Muscle of arm (tissue), 12 donors: Measurements from ENCODE around the gene ELP4. TPM values are rescaled to one million over a fixed set of nuclear protein-coding genes. Genes with fewer than 3 reads are reported as not detected.

Source experiments
- DNase-seq: peaks from one replicate; pipeline ENCODE4 v3.0.0-alpha.2; 2013
- polyA plus RNA-seq, 12 donors: library from polyadenylated mRNA; unstranded; fragments of 120-200 nt; gene quantifications; one replicate each; pipeline ENCODE4 v1.2.1, GENCODE V29; 2013; ENCODE audit not compliant: insufficient read length in 12 of 12

Gene ELP4
- polyA plus RNA-seq, 12 donors = 14.5 to 21.7 (median 18.2) TPM; not detected in 1

DNA sequence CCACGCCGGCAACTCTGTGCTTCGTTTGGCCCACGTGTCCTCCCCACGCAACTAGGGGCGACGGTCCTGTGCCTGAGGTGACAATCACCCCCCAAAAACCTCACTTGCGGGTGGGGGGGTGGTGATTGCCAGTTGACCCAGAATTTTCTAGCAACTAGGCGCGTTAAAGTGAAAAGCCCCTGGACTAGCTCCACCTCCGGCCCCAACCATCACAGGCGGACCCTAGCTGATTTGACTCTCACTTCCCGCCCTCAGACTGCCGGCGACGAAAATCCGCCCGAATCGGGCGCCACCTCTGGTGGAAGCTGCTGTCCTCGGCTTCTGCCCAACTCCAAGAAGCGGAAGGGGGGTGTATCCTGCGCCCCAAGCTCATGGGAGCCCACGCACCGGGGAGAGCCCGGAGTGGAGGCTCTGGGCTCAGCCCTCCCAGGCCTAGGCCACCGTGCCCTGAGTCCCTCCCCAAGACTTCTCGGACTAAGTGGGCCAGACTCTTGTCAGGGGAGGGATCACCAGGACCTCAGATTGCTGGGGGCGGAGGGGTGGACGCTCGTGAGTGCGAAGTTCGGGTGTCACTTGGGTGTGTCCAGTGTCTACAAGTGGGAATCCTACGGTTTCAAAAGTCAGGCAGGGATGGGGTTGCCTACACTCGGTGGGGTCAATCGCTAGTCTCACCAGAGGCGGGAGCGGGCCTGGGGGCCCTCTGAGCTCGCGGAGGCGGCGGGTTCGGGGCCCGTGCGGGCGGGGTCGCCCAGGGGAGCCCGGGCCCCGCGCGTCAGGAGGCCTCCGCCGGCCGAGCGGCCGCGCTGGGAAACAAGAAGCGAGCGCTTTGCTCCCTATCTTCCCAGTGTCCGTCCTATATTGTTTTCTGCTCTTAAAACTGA is 289.2 kb downstream of the ELP4 start:
- no peak for DNase-seq

DNA sequence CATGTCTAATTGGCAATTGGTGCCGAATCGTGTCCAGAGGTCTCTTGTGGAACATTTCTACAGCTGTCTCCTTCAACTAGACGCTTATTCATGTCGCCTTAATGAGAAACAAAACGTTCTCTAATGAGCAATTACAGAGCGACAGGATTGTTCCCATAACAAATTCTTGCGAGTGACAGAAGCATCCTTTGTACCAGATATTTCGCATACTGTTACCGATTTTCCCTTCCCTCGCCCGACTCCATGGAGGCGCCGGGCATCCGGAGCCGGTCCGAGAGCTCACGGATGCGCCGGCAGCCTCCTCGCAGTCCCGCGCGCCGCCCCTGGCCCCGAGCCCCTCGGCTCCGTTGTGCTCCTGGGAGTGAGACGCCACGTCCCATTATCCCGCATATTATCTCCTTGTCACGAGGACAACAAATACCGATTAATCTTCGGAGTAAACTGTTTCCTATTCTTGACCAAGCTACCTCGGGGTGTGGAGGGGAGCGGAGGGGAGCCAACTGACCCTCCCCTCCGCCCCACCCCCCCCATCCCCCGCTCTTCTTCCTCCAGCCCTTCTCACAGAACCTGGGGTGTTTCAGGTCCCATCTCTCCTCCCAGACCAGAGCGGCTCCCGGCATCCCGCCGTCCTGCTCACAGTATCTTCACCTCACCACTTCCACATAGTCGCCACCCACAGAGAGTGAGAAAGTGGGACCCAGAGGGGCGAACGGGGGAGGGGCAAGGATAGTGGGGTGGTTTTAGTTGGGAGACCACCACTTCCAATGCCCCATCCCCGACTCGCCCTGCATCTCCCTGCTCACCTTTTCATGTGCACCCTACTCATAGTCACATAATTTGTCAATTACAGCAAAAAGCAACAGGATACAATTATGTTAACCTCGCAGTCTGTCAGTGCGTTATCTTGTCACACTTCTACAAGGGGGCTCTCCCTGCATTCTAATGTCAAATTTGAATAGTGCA is 290.1 kb downstream of the ELP4 start:
- DNase-seq = no peak

GRCh38 chr11:31800398-31801265 is 291.1 kb downstream of the ELP4 start:
- no peak for DNase-seq

- no peak for DNase-seq
These were observed 291.7 kb downstream of the ELP4 start for GRCh38 chr11:31801298-31801702.

DNA sequence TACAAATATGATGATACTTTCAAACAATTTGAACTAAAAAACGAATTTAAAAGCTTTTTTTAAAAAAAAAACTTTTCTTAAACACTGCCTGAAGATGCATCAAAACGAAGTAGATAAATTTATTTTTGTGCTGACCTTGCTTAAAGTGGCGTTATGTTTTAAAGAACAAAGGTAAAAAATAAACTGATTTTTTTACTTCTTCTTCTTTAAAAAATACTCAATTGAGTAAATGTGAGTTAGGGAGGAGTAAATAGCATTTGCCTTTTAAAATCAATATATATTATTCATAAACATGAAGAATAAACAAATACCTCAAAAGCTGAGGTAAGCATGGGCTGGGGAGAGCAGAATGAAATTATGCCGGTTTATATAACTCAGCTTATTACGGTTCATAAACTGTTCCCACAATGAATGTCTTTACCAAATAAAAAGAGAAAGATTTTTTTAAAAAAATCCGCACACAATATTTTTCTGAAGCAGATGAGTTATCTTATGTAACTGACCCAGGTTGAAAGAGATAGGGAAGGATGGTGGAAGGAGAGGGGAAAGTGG is 292.5 kb downstream of the ELP4 start:
- DNase-seq = no peak

DNA sequence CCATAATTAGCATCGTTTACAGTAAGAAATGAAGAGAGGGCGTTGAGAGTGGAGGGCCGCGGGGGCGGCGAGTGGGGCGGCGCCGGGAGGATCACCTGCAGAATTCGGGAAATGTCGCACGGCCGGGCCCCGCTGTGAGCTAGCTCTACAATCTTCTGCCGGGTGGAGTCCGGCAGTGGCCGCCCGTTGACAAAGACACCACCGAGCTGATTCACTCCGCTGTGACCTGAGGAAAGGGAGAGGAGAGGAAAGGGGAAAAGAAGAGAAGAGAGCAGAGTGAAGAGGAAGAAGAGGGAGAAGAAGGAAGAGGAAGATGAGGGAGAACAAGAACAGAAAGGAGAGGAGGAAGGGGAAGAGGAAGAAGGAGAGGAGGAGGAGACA is 293.0 kb downstream of the ELP4 start:
- DNase-seq = no peak

GRCh38 chr11:31802990-31803812 is 293.6 kb downstream of the ELP4 start:
- no peak for DNase-seq

- no peak for DNase-seq
These were observed 294.3 kb downstream of the ELP4 start for GRCh38 chr11:31803813-31804311.

- no peak for DNase-seq
These were observed 294.9 kb downstream of the ELP4 start for GRCh38 chr11:31804312-31805036.

DNA sequence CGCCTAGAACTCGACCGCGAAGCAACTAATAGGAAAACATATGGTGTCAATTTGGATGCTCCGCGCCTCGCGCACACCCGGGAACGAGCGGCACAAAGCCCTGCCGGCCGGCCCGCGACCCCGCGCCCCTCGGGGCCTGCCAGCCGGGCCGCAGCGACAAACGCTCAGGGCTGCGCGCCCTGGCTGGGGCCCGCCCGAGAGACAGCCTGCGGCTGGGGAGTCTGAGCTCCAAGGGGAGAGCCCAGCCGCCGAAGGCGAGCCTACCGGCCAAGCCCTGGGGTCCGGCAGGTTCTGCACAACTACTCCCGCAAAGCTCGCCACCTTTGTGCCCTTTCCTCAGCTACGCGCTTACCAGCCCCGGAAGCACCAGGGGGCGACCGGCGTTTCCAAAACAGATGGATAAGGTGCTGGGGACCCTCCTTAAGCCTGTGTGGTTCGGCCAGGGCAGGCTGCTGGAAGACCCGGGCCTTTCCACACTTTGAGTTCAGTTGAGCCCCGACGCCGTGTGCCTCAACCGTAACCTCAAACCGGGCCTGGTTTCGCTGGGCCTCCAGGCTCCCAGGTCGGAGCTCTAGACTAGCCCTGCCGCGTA is 295.6 kb downstream of the ELP4 start:
- no peak for DNase-seq

DNA sequence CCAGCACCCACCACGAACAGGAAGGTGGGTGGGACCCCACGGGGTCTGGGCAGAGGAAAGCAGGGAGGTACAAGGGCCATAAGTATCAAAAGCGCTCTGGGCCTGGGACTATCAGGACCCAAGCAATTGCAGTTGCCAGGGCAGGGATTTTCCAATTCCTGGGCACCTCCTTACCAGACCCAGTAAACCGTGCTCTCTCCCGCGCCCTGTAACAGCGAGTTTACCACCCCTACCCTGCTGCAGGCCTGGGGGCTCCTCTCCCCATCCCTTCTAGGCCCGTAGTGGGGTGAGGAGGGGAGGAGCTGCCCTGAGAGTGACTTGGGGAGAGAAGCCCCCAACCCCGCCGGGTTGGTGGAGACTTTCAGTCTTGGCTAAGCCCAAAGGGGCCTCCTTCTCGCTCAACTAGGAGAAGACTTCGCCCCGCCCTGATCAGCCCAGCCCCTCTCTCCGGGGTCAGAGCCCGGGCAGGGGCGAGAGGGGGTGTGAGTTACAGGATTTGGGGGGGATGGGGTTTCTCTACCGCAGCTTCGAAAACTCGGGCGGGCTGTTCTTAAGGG is 296.1 kb downstream of the ELP4 start:
- no peak for DNase-seq

GRCh38 chr11:31806186-31806927 is 296.8 kb downstream of the ELP4 start:
- no peak for DNase-seq

DNA sequence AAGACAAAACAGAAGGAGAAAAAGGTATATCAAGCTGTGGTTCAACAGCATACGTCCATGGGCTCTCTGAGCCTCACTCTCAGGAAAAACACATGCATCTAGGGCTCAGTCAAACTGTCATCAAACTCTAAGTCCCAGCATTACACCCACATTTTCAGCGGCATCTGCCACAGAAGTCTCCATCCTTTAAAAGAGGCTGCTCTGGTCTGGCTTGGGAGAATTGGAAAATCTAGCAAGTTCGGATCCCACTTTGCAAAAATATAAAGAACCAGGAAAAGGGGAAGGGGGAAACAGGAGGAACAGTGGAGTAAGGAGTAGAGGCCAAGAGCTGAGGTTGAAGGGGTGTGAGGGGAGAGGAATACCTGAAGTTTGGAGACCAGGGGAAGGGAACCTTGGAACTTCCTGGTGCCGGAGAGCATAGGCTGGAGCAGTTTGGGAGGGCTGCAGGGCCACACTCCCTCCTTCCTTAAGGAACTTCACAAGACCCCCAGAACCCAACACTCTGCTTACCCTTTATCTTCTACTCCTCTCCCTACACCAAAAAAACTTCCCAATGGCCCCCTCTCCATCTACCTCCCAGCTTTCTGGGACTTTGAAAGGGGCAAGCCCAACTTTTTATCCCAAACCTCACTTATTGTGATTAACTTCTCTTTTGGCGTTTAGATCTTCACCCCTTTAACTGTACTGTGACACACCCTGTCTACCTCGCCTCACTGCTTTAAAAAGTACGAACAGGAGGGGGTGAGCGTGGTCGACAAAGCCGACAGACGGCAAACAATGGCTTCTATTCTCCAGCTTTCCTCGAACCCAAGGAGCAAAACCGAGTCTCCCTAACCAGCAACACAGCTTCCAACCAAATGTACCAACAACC is 297.6 kb downstream of the ELP4 start:
- DNase-seq = no peak

GRCh38 chr11:31807799-31808667 is 298.5 kb downstream of the ELP4 start:
- no peak for DNase-seq

DNA sequence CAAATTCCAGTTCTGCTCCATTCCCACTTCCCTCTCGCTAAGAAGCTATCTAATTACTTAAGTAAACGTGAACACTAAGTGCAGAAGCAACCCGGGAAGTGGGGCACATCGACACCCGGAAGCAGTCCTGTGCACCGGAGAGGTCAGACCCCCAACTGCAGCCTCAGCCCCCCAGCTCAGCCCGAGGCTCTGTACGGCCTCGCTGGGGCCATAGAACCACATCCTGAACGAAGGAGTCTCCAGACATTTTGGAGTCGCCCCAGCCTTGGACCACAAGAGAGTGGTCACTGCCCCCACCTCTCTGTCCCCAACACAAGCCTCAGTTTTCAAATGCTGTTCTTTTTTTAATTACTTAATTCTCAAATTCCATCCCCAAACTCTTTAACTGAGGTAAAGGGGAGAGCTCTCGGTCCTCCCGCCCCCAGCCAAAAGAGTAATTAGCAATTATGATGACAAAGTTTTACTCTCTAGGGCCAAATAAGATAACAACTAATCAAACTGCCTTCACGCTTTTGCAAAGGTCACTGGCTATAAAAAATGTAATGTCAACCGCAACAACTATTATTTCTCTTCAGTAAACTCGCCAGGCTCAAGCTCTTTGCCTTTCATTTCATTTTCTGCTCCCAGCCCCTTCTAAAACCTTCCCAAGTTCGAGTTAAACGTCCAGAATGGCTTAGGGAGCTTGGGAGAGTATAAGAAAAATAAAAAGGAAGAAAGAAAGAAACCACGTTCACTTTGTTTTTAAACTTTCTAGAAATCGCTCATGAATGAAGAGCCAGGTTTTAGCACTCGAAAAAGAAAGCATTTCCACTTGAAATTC is 299.4 kb downstream of the ELP4 start:
- no peak for DNase-seq
